ENCODE results near the gene MKKS. TPM values are rescaled to one million over a fixed set of nuclear protein-coding genes. Genes with fewer than 3 reads are reported as not detected.

MKKS gene
- 9.9 to 11.8 TPM (median 10.7 TPM) in 3 replicates for total RNA-seq

GRCh38 chr20:10433623-10434466 is at the start of gene MKKS:
MKKS (minus strand) TSS chr20:10434222; CDS start chr20:10413514, 20,708 bp downstream.
- peak; percentile 83 to 92 for DNase-seq (ENCODE audit: low spot score in 2 of 2, unreplicated experiment in 2 of 2)
- Mint-ChIP-seq H3K4me3 (peak within 1 kb of the TSS; percentile 88), H3K4me1 (peaks cover 13% of the 10 kb centered on the region)

GRCh38 chr20:10483691-10484090 is 49.7 kb upstream of the MKKS start:
- Mint-ChIP-seq H3K4me3 (no peak overlapping the region), H3K4me1 (peaks cover 4% of the 10 kb centered on the region), H3K36me3 (no peaks in the 10 kb centered on the region), H3K27ac (no peak overlapping the region), H3K27me3 (ENCODE audit: low read depth) (no peaks in the 10 kb centered on the region), H3K9me3 (no peaks in the 10 kb centered on the region)
- DNase-seq (ENCODE audit: low spot score in 2 of 2, unreplicated experiment in 2 of 2), result no peak
- no peak for TF ChIP-seq CTCF (IDR thresholded peaks at IDR 0.05; ENCODE audit: unreplicated experiment)

More at GRCh38 chr20:10433623-10434466, at the start of gene MKKS:
- peak within 1 kb of the TSS; percentile 97 for H3K27ac Mint-ChIP-seq
- H3K27me3 Mint-ChIP-seq (ENCODE audit: low read depth), result no peaks in the 10 kb centered on the region
- TF ChIP-seq CTCF (IDR thresholded peaks at IDR 0.05; ENCODE audit: unreplicated experiment), result peak; percentile 2
- H3K36me3 Mint-ChIP-seq, result no peaks in the 10 kb centered on the region
- no peaks in the 10 kb centered on the region for H3K9me3 Mint-ChIP-seq

DNA sequence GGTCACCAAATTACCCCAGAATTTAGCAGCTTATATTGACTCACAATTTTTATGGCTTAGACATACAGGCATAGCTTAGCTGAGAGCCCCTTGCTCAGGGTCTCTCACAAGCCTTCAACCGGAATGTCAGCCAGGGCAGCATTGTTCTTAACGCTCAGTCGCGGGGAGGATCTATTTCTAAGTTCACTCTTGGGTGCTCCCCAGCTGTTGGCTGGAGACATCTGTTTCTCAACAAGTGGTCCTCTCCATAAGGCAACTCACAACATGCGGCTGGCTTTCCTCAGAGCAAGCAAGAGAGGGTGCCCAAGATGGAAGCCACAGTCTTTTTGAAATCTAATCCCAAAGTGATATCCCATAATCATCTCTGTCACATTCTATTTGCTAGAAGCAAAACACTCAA is 47.7 kb upstream of the MKKS start:
- DNase-seq (ENCODE audit: low spot score in 2 of 2, unreplicated experiment in 2 of 2), result no peak
- no peak for TF ChIP-seq CTCF (IDR thresholded peaks at IDR 0.05; ENCODE audit: unreplicated experiment)
- no peaks in the 10 kb centered on the region for H3K9me3 Mint-ChIP-seq
- H3K4me3 Mint-ChIP-seq, result no peak overlapping the region
- H3K36me3 Mint-ChIP-seq, result no peaks in the 10 kb centered on the region
- no peaks in the 10 kb centered on the region for H3K4me1 Mint-ChIP-seq
- no peaks in the 10 kb centered on the region for H3K27me3 Mint-ChIP-seq (ENCODE audit: low read depth)
- no peak overlapping the region for H3K27ac Mint-ChIP-seq

DNA sequence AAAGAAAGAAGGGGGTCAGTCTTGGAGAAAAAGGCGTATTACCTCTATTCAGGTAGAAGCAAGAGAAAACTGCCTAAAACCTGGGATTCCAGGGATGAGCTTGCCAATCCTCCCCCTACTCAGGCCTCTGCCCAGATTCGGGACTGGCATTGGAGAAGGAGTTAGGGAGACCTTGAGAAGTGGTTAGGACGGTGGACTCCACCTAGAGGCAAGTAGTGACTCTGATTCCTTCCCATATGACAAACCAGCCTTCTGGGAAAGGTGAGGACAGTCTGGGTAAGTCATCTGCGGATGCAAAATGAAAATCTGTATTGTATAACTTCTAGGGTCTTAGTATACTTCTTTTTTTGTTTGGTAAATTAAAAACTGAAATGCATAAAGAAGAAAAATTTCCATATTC is 44.9 kb upstream of the MKKS start:
- no peaks in the 10 kb centered on the region for H3K9me3 Mint-ChIP-seq
- no peak for DNase-seq (ENCODE audit: low spot score in 2 of 2, unreplicated experiment in 2 of 2)
- H3K27ac Mint-ChIP-seq, result no peak overlapping the region
- no peaks in the 10 kb centered on the region for H3K27me3 Mint-ChIP-seq (ENCODE audit: low read depth)
- H3K4me3 Mint-ChIP-seq, result no peak overlapping the region
- no peaks in the 10 kb centered on the region for H3K36me3 Mint-ChIP-seq
- no peak for TF ChIP-seq CTCF (IDR thresholded peaks at IDR 0.05; ENCODE audit: unreplicated experiment)
- H3K4me1 Mint-ChIP-seq, result no peaks in the 10 kb centered on the region

DNA sequence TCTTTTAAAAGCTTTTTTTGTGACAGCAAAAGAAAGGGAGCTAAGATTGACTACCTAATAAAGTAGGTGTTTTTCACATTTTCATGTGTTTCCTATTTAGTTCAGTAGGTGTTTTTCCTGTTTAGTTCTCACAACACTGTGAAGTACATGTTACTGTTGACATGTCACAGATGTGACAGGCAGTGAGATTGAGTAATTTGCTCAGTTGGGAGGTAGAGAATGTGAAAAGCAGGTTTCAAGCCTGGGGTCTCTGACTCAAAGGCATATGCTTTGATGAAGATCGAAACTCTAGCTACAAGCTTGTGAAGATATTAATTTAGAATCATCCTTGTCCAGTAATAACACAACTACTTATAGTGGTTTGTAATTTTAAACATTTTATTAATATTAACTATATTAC is 44.2 kb upstream of the MKKS start:
- Mint-ChIP-seq H3K36me3 (no peaks in the 10 kb centered on the region), H3K4me3 (no peak overlapping the region)
- TF ChIP-seq CTCF (IDR thresholded peaks at IDR 0.05; ENCODE audit: unreplicated experiment), result no peak

More for the DNA sequence above, 44.2 kb upstream of the MKKS start:
- H3K9me3 Mint-ChIP-seq, result no peaks in the 10 kb centered on the region
- H3K27ac Mint-ChIP-seq, result no peak overlapping the region
- H3K27me3 Mint-ChIP-seq (ENCODE audit: low read depth), result no peaks in the 10 kb centered on the region
- H3K4me1 Mint-ChIP-seq, result peaks cover 2% of the 10 kb centered on the region
- no peak for DNase-seq (ENCODE audit: low spot score in 2 of 2, unreplicated experiment in 2 of 2)
